NCI-H345 treated with DMSO at 0.1 percent for 48 hours (cell line): ENCODE data around the gene SECISBP2.
"Not testable (repeated sequence)": the region's sequence is repeated elsewhere in the genome, so short reads cannot be mapped to it uniquely, and the experiment has no call there.

Experiments used
- DNase-seq: peaks from one replicate; lab custom pipeline; 2025; ENCODE audit not compliant: unreplicated experiment; lab: John Stamatoyannopoulos, UW

The SECISBP2 gene, protein sequence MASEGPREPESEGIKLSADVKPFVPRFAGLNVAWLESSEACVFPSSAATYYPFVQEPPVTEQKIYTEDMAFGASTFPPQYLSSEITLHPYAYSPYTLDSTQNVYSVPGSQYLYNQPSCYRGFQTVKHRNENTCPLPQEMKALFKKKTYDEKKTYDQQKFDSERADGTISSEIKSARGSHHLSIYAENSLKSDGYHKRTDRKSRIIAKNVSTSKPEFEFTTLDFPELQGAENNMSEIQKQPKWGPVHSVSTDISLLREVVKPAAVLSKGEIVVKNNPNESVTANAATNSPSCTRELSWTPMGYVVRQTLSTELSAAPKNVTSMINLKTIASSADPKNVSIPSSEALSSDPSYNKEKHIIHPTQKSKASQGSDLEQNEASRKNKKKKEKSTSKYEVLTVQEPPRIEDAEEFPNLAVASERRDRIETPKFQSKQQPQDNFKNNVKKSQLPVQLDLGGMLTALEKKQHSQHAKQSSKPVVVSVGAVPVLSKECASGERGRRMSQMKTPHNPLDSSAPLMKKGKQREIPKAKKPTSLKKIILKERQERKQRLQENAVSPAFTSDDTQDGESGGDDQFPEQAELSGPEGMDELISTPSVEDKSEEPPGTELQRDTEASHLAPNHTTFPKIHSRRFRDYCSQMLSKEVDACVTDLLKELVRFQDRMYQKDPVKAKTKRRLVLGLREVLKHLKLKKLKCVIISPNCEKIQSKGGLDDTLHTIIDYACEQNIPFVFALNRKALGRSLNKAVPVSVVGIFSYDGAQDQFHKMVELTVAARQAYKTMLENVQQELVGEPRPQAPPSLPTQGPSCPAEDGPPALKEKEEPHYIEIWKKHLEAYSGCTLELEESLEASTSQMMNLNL

DNA sequence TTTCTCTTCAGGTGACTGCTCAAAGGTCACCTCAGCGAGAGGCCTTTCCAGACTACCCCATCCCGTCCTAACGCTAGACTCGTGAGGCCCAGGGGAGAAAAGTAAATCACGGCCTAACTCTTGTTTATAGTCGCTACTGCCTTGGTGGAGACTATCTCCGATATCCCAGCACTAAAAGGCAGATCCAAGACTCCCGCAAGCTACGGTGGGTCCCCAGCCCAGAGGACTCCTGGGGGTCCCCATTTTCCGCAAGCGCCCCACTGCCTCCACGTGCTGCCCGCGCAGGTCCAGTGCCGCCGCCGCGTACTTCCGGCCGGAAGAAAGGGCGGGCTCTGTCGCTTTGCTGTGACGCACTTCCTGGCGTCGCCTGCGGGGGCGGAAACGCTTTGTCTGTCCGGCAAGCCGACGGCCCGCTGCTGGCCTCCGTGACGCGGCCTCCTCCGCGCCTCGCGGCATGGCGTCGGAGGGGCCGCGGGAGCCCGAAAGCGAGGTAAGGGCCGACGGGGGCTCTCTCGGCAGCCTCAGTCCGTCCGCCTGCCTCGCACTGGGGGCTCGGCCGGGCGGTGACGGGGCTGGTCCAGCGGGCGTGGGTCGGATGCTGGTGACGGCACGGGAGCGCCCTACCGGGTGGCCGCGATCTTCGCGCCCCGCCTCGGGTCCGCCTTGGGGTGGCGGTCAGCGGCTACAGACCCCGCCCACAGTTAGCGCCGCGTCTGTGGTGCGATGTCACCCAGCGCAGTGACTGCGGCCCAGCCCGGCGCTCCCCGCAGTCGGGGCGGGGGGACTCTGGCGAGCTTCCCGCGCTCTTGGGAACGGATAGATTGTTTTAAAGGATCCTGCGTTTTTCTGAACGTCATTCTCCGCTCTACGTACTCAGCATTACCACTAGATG, at the start of gene SECISBP2:
Gene SECISBP2 (plus strand): TSS at position 378 of the 892 bp plus-strand sequence. CDS start 77 bp downstream, at position 455.
- DNase-seq, result peak; percentile 72

DNA sequence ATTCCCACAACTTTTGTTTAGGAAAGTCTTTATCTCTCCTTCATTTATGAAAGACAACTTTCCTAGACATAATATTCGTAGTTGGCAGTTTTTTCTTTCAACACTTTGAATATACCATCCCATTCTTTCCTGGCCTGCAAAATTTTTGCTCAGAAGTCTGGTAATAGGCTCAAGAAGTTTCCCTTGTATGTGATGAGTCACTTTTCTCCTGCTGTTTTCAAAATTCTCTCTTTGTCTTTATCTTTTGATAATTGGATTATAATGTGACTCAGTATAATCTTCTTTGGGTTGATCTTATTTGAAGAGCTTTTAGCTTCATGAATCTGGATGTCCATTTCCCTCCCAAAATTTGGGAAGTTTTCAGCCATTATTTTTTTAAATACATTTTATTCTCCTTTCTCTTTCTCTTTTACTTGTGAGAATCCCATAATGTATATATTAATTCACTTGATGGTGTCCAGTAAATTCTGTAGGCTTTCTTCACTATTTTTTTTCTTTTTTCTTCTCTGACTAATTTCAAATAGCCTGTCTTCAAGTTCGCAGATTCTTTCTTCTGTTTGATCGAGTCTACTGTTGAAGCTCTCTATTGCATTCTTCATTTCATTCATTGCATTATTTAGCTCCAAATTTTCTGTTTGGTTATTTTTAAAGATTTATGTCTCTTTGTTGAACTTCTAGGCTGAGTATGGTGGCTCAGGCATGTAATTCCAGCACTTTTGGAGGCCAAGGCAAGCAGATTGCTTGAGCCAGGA, 44.6 kb upstream of the SECISBP2 start:
- DNase-seq, result no peak

DNA sequence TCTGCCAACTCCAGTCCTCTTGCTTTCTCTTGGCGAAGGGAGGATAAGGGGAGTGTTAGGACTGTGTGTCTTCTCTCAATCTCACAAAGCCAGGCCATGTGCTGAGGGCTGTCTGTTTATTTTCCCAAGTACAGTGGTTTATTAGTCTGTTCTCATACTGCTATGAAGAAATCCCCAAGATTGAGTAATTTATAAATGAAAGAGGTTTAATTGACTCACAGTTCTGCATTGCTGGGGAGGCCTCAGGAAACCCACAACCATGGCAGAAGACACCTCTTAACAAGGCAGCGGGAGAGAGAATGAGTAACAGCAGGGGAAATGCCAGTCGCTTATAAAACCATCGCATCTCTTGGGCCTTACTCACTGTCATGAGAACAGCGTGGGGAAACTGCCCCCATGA, 43.5 kb upstream of the SECISBP2 start:
- DNase-seq, result no peak

DNA sequence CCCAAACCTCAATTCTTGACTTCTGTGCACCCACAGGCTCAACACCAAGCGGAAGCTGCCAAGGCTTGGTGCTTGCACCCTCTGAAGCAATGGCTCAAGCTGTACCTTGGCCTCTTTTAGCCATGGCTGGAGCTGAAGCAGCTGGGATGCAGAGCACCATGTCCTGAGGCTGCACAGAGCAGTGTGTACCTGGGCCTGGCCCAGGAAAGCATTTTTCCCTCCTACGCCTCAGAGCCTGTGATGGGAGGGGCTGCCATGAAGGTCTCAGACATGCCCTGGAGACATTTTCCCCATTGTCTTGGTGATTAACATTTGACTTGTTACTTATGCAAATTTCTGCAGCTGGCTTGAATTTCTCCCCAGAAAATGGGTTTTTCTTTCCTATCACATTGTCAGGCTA, 42.3 kb upstream of the SECISBP2 start:
- DNase-seq, result not testable (repeated sequence)

DNA sequence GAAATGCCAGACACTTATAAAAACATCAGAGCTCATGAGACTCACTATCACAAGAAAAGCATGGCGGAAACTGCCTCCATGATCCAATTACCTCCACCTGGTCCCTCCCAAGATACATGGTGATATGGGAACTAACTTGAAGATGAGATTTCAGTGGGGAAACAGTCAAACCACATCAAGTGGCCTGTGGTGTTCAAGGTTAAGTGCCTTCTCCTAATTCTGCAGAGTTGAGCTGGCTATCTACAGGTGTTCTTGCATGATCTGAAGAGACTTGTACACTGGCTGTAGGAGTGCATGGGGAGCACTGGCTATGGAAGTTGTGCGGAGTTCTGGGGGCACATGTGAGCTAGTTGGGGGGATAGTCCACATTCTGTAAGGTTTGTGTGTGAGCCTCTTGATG, 41.3 kb upstream of the SECISBP2 start:
- DNase-seq, result no peak

DNA sequence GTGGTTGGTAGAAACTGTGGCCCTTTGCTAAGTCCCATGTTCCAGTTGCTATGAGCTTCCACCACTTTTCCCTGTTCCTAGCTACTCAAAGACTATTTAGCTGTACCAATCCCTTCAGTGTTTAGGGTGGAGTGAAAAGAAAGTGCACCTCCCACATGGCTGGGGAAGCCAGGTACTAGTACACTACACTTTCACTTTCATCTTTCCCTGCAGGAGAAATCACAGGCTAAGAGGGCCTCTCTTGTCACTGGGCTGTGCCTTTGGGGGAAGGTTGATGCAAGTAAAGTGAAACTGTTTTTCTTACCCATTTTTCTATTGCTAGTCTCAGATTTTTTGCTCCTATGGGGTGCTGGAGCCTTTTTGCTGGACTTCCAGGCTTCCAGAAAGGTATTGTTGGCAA, 40.8 kb upstream of the SECISBP2 start:
- DNase-seq, result no peak

DNA sequence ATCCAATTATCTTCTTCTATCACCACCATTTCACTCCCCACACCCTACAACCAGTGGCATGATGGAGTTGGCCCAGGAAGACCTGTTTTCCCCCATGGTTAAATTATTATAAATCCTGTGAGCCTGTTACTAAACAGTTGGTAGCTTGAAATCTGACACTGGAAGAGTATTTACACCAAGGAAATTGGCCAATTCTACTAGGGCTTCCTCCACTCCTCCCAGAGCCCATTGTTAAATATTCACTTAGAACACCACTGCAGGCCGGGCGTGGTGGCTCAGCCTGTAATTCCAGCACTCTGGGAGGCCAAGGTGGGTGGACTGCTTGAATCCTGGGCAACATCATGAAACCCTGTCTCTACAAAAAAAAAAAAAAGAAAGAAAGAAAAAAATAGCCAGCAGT, 39.7 kb upstream of the SECISBP2 start:
- DNase-seq, result no peak

GRCh38 chr9:89278997-89279739, 39.1 kb upstream of the SECISBP2 start:
- DNase-seq, result no peak

DNA sequence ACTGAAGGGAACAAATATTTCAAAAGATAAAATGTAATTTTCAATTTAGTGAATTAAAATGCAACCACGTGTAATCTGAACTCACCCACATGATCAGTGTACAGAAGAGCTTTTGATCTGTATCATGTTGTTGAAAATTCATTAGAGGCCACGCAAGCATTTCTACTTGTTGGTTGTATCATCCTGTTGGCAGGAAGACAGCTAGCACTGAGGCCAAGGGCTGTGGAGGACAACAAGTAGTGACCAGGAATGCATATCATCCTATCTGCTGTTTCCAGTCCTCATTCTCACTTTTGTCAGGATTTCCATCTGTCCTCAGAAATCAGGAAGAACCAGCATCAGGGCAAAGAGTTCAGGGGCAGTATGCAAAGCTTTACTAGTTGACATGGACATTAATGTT, 37.2 kb upstream of the SECISBP2 start:
- DNase-seq, result no peak

DNA sequence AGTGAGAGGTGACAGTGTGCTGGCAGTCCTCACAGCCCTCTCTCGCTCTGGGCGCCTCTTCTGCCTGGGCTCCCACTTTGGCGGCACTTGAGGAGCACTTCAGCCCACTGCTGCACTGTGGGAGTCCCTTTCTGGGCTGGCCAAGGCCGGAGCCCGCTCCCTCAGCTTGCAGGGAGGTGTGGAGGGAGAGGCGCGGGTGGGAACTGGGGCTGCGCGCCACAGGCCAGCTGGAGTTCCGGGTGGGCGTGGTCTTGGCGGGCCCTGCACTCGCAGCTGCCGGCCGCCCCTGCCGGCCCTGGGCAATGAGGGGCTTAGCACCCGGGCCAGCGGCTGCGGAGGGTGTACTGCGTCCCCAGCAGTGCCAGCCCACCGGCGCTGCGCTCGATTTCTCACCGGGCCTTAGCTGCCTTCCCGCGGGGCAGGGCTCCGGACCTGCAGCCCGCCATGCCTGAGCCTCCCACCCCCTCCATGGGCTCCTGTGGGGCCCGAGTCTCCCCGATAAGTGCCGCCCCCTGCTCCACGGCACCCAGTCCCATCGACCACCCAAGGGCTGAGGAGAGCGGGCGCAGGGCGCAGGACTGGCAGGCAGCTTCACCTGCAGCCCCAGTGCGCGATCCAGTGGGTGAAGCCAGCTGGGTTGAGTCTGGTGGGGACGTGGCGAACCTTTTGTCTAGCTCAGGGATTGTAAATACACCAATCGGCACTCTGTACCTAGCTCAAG, 35.9 kb upstream of the SECISBP2 start:
- not testable (repeated sequence) for DNase-seq

DNA sequence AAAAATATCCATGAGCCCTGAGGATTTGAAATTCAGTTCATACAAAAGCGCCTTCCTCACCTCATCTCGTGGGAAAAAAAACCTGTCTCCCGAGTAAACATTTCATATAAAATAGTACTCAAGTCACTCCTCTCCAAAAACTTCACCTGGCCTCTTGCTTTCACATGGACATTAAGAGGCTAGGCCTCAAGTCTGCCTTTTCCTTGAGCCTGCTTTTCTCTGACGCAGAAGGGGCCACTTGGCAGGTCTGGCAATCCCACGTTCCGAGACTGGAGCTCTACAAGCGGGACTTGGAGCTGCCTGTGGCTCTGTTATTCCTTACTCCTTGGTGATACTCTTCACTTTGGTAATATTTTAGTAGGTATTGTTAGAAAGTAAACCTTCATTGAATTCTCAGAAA, 34.2 kb upstream of the SECISBP2 start:
- no peak for DNase-seq

GRCh38 chr9:89291741-89292140, 26.6 kb upstream of the SECISBP2 start:
- no peak for DNase-seq

DNA sequence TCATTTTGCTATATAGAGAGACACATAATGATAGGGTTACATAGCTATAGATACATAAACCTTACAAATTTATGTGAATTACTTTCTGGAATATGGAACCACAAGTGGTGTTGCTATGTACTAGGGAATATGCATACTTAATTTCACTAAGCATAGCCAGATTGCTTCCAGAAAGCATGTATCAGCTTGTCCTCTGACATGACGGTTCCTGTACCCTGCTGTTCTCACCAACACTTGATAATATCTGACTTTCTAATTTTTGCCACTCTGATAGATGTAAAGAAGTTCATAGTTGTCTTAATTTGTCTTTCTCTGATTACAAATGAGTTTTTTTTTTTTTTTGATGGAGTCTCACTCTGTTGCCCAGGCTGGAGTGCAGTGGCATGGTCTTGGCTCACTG, 25.3 kb upstream of the SECISBP2 start:
- no peak for DNase-seq

DNA sequence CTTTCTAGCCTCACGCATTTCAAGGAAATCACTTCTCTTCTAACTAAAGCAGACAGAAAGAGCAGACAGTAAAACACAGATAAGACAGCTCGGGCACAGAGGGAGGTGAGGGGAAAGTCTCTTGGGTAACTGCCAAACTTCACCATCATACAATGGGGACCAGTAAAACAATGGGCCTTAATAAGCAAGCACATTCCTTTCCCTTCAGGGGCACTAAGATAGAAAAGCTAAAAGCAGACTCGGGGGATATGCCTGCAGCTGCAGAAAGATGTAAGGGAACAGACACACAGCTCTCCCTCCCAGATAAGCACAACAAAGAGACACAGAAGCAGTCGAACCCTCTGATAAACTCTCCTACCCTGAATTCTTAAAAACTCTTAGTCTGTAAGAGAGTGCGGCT, 22.9 kb upstream of the SECISBP2 start:
- DNase-seq, result no peak

DNA sequence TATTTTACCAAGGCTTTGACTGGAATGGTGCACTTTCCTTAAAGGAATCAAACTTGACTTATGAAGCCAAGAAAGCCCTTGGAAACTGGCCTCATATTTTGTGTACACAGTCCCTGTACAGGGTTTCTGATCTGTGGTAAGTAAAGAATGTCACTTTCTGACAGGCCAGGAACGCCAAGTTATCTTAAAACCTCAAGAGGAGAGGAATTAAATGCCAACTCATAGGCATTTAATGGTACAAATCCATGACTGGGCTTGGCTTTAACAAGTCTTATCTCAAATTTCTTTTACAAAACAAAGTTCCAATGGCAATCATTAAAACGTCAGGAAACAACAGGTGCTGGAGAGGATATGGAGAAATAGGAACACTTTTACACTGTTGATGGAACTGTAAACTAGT, 16.3 kb upstream of the SECISBP2 start:
- DNase-seq, result not testable (repeated sequence)

GRCh38 chr9:89304020-89304833, 14.1 kb upstream of the SECISBP2 start:
- no peak for DNase-seq

- no peak for DNase-seq
These were observed 13.5 kb upstream of the SECISBP2 start for GRCh38 chr9:89304834-89305188.

GRCh38 chr9:89305868-89306267, 12.4 kb upstream of the SECISBP2 start:
- no peak for DNase-seq
